GM18519 (cell line): ENCODE measurements around the gene SGF29.
"Not testable (repeated sequence)": the region's sequence is repeated elsewhere in the genome, so short reads cannot be mapped to it uniquely, and the experiment has no call there.

ENCODE experiments used
- ATAC-seq: cut with Tn5 transposase; IDR thresholded peaks from one replicate; pipeline ENCODE4 v1.9.1; 2021; ENCODE audit warnings: mild to moderate bottlenecking, moderate library complexity; ENCODE audit not compliant: unreplicated experiment, low FRiP score

The SGF29 gene

DNA sequence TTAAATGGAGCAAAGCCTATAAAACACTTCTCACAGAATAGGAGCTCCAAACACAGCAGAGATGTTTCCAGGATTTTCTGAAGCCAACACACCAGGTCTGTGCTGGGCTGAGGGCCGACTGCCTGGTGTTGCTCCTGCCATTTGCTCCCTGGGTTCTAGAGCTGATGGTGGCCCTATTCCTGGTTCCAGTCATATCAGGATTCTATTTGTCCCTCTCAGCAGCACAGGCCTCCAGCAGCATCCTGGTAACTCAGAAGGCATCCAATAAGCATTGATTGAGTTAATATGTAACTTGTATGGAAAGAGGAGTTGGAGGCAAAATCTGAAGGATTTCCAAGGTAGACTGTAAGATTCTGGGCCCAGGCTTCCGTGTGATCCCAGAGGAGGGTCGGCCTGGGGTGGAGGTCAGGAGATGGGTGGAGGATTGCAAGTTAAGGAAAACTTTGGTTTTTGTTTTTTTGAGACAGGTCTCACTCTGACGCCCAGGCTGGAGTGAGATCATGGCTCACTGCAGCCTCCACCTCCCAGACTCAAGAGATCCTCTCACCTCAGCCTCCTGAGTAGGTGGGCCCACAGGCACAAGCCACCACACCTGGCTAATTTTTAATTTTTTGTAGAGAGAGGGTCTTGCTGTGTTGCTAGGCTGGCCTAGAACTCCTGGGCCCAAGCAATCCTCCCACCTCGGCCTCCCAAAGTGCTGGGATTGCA, 20.6 kb upstream of the SGF29 start:
- ATAC-seq = no peak

DNA sequence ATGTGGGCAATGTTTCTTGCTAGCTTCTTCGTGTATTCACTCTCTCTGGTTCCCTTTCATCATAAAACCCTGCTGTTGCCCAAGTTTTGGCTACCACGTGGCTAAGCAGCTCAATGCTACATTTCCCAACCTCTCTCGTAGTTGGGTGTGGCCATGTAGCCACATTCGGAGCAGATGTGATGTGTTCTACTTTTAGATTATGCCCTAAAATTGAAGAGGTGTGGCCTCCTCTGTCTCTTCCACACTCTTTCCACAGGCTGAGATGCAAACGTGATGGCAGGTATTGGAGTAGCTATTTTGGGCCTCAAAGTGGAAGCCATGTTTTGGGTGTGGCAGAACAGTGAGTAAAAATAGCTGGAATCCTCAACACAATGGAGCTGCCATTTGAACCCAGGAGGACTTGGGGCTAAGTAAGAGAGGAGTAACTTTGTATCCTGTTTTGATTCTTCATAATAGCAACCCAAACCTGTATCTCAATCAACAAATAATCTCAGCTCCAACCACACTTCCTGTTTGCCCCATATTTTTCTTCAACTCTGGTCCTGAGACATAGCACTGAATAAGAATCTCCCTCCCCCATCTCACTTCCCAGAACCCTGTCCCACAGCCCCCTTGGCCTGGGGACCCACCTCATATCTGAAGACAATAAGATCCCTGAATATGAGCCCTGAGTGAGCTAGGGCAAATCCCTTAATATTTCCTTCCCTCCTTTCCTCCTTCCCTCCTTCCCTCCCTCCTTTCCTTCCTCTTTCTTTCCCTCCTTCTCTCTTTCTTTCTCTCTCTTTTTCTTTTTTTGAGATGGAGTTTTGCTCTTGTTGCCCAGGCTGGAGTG, 19.0 kb upstream of the SGF29 start:
- no peak for ATAC-seq

DNA sequence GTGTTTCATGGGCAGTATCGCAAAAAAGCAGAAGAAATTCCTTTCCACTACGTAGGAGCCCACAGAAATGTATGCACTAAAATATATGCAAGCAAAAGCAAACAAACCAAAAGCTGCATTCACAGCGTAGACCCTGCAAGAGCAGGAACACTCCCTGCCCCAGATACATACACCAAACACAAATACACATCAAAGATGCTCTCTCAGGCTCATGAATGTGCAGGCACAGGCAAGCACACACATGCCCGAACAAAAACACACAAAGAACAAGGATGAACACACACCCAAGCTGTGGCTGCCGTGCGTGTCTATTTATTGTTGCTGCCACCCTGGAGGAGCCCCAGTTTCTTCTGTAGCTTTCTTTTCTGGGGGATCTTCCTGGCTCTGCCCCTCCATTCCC, 16.6 kb upstream of the SGF29 start:
- no peak for ATAC-seq

DNA sequence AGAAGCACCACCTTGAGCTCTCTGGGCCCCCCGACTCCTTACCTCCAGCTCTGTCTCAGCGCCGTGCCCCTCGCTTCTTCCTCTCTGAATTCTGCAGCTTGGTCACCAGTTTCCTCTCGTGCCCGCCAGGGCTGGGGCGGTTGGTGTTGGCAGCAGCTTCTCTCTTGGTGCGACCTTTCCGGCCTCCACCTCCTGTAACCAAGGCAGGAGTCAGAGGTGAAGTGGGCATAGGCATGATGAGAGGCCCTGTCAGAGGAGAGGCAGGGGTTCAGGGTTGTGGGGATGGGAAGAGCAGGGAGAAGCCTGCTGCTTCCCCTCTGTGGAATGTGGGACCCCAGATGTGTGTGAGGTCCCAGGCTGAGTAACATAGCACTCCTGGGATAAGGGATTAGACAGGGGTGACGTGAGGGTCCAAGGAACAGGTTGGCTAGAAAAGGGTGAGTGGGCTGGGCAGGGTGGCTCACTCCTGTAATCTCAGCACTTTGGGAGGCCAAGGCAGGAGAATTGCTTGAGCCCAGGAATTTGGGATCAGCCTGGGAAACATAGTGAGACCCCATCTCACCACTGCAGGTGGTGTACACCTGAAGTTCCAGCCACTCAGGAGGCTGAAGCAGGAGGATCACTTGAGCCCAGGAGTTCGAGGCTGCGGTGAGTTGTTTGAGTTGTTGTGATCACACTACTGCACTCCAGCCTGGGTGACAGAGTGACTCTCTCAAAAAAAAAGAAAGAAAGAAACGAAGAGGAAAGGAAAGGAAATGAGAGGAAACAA, 15.6 kb upstream of the SGF29 start:
- ATAC-seq = no peak

DNA sequence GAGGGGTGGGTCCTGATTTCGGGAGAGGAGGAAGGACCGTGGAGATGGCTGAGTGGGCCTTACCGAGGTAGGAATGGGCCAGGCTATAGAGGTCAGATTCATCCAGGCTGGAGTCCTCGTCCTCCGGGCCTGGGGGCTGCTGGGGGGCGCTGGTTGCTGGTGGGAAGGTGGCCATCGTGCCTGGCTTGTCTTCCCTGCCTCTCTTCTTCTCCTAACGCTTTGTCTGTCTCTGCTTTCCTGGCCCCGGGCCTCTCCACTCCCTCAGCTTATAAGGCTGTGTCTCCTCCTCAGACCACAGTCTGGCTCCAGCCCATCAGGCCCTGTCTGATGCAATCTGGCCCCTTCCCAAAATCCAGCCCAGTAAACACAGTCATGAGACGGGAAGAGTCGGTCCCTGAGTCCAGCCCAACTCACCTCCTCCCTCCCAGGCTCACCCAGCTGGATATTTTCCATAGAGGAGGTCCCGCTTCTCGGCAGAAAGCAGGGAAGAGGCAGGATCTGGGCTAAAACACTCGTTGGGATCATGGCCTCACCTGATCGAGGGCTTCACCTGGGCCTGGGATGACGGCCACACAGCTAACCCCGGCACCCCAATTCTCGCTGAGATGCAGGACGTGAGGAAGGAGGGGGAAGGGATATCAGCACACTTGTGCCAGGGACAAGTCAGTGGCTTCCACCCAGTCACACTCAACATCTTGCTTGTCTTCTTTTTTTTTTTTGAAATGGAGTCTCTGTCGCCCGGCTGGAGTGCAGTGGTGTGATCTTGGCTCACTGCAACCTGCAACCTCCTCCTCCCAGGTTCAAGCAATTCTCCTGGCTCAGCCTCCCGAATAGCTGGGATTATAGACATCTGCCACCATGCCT, 14.8 kb upstream of the SGF29 start, which contains the start of gene NUPR1:
NUPR1 (minus strand) TSS at position 242 of the 864 bp plus-strand sequence; CDS start at position 175, 67 bp downstream.
- ATAC-seq = no peak

DNA sequence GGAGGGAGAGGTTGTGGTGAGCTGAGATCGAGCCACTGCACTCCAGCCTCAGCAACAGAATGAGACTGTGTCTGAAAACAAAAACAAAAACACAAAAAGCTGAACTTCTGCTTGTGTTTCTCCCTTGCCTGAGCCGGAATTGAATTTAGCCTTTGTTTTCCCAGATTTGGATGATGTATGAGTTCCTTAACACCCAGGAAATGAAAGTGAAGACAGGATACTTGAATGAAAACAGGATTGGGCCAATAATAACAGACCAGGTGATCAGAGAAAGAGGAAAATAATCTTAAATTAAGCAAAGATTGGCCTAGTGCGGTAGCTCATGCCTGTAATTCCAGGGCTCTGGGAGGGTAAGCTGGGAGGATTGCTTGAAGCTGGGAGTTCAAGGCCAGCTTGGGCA, 13.4 kb upstream of the SGF29 start:
- ATAC-seq = no peak

DNA sequence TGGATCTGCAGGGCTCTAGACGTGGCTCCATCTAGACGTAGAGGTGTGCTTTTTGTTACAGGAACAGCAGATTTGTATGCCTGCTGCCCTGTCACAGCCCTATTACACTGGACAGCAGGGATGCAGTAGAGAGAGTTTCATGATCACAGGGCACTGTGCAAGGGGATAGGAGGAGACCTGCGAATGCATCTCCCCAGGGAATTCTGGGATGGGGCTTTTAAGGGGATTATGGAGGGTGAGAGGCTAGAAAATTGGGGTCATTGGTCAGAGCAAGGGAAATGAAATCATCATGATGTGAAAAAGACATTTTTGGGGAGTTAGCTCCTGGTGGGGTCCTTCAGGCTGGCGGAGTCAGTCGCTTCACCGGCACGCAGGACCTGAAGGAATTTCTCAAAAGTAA, 11.1 kb upstream of the SGF29 start:
- ATAC-seq = no peak

DNA sequence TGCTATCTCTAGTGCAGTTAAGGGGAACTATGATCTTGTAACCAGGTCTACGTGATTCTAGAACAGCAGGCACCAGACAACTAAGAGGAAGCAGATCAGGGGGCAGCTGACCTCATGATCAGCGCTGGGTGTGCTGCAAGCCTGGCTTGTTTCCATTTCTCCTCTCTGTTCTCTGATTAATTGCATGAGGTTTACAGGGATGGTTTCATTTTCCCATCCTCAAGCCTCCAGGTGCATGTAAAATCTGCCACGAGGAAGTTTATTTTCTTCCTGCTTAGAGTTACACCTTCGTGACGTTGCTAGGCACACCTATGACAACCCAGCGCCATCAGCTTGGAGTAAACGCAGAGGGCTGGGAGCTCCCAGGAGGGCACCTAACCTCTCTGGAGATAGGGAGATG, 10.6 kb upstream of the SGF29 start:
- ATAC-seq = no peak

DNA sequence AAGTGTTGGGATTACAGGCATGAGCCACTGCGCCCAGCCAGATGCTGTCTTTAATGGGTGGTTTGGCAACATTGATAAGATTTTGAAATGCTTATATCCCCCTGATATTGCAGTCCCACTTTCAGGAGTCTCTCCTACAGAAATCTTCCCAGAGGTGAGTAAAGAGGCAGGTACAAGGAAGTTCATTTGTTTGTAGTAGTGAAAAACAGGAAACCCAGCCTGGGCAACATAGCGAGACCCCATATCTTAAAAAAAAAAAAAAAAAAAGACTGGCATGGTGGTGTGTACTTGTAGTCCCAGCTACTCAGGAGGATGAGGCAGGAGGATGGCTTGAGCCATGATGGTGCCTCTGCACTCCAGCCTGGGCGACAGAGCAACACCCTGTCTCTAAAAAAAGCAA, 8.7 kb upstream of the SGF29 start:
- no peak for ATAC-seq

DNA sequence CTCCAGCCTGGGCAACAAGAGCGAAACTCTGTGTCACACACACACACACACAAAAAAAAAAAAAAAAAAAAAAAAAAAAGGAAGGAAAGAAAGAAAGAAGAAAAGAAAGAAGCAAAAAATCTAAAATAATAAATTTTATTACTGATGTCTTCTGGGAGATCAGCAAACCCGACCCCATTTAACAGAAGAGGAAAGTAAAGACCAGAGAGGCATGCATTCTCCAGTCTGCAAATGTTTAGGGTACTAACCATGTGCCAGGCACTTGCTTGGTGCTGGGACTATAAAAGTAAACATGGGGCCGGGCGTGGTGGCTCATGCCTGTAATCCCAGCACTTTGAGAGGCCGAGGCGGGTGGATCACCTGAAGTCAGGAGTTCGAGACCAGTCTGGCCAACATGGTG, 7.8 kb upstream of the SGF29 start:
- not testable (repeated sequence) for ATAC-seq

DNA sequence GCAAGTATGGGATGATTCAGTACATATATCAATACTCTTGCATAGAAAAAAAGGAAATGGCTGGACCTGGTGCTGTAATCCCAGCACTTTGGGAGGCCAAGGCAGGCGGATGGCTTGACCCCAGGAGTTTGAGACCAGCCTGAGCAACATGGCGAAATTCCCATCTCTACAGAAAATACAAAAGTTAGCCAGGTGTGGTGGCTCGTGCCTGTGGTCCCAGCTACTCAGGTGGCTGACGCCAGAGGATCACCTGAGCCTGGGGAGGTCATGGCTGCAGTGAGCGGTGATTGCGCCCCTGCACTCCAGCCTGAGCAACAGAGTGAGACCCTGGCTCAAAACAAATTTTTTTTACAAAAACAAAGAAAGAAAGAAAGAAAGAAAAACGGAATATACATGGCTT, 7.1 kb upstream of the SGF29 start:
- ATAC-seq = no peak

DNA sequence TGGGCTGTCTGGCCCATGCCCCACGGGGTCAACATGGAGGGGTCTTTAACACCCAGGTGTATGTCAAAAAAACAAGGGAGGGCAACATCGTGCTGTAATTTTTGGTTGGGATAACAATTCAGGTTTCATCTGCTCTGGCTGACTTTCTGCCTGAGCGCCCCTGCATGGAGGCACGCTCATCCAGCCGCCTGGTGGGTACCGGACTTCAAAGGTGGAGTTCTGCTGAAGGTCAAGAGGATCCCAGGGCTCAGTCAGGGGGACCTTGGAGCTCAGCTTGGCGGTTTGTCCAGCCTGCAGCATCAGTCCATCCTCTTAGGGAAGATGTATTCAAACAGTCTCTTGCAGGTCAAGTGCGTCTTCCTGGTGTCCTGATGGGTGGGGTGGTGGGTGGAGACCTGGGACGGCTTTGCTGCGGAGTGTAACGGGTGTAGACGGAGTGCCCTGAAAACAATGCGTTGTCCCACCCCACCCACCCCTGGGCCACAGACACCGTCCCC, 5.4 kb upstream of the SGF29 start:
- ATAC-seq = no peak

DNA sequence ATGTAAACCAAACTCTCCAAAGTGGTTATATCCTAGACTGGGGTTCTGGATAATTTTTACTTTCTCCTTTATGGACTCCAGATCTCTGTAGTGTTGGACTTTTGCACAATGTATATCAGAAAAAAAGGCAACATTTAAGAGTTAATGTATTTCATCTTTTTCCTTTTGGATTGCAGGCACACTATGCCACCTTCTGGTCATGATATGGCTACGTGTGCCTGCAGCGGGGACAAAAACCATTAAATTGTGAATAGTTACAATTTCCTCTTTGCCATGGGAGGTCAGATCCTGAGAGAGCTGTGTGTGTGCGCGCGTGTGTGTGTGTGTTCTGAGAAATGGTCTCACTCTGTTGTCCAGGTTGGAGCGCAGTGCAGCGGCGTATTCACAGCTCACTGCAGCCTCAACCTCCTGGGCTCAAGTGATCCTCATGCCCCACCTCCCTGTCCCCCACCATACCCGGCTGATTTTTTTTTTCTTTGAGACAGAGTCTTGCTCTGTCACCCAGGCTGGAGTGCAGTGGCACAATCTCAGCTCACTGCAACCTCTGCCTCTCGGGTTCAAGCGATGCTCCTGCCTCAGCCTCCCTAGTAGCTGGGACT, 4.3 kb upstream of the SGF29 start:
- no peak for ATAC-seq

DNA sequence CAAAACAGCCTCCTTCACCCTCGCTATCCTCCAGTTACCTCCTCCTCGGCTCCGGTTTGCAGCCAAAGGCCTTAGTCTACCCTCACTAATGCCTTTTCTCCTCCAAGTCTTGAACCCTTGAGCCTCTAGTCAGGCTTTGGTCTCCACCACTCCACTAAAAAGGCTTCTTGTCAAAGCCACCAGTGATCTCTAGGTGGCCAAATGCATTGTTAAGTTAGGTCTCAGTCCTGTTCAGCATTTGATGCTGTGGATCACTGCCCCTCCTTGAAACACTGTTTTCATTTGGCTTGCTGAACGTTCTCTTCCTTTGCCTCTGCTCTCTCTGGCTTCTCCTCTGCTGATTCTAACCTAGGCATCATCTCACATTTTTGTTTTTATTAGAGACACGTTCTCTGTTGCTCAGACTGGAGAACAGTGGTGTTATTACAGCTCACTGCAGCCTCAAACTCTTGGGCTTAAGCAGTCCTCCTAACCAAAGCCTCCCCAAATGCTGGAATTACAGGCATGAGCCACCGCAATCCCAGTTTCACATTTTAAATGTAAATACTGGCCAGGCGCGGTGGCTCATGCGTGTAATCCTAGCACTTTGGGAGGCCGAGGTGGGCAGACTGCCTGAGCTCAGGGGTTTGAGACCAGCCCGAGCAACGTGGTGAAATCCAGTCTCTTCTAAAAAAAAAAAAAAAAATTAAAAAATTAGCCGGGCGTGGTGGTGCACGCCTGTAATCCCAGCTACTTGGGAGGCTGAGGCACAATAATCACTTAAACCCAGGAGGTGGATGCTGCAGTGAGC, 1.1 kb downstream of the SGF29 start:
- no peak for ATAC-seq

DNA sequence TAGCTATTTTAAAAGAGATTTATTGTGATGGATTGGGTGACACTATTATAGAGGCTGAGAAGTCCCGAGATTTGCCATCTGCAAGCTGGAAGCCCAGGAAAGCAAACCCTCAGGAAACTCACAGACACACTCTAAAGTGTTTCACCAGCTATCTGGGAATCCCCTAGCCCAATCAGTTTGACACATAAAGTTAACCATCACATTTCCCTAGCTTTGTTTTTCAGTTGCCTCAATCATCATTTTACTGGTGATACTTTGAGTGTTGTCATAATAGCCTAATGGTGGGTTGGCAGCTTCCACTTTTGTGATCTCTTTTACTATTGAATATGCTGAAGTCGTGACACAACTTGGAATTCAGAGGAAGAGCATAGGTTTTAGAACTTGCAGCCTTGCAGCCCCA, 1.8 kb downstream of the SGF29 start:
- no peak for ATAC-seq

DNA sequence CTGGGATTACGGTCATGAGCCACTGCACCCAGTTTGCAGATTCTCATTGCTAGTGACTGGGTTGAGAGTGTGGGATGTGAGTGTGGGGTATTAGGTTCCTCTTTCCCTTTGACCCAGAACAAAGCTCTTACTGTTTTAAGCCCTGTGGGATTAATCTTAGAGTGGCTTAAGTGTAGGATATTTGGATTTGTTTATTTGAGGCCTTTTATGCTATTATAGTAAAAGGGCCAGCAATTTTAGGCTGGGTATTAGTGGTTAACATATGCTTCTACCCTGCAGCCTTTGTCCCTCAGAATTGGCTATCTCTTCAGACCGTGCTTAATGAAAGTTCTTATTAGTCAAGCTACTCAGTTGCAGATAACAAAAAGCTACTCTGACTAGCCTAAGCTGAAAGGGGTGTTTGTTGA, 3.2 kb downstream of the SGF29 start:
- ATAC-seq = no peak

DNA sequence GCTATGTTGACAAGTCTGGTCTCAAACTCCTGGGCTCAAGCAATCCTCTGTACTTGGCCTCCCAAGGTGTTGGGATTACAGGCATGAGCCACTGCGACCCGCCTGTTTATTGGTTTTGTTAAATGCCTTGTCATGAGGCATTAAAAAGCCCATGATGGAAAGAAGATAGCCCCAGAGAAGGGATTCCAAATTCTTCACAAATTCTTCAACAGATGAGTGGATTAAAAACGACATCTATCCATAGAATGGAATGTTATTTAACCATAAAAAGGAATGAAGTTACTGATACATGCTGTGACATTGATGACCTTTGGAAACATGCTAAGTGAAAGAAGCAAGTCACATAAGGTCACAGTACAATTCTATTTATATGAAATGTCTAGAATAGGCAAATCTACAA, 4.7 kb downstream of the SGF29 start:
- ATAC-seq = no peak

DNA sequence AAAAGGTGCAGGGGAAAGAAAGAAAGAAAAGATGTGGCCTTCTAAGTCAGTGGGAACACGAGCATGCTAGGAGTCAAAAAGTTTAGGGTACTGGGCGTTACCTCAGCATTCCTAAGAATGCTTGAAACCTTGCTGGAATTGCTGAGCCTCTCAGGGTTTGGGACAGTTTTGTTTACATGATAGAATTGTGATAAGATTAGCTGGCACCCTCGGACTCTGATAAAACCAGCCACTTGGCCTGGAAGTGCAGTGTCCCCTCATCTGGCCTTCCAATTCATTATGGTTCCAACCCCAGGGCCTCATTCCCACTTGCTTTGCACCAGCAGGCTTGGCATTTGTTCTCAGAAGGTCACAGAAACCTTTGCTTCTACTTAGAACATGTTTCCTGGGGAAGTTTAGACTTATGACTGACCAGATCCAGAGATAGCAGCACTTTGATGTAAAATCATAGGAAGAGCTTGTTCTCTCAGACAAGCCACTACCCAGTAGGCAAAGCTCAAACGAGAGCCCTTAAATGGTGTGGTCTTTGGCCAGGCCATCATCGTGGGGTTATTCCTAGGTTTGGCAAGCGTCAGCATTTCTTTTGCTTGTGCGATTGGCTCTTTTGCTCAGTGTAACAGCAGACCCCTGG, 8.0 kb downstream of the SGF29 start:
- no peak for ATAC-seq

DNA sequence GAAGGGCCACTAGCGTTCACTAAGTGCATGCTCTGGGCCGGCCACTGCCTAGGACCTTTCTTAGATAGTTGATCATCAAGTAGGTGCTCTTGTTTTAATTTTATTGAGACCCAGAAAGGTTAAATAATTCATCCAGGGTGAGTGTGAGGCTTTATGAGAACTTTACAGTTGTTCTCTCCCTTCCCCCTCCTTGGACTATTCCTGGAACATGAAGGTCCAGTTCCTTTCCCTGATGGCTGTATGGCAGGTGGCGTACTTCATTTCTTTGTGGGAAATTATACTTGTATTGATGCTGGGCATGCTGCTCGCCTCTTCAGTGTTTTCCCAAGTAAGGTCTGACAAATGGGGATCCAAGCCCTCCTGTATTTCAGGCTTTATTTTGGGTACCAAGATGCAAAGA, 8.5 kb downstream of the SGF29 start:
- ATAC-seq = no peak
